ENCODE data around the gene SASH3.

SASH3 gene

DNA sequence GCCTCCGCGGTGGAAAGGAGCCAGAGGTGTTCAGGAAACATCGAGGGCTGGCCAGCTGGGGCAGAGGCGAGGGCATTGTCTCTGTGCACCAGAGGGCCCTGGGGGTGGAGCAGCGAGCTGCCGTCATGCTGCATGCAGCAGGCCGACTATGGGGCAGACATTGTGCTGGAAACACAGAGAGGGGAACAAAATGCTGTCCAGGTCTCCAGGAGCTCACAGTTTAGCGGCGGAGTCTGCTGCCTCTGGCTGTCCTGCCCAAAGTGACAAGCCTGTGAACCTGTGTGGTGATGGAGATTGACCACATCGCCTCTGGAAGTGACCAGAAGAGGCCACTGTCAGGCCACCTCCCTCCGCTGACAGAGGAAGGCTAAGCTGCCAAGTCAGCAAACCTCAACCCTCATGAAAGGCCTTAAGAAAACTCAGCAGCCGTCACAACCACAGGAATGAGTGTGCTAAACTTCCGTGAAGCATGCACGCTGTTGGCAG is 20.1 kb upstream of the SASH3 start:
- DNase-seq (ENCODE audit: low spot score): no peak

- no peak for DNase-seq (ENCODE audit: low spot score)
Measured at GRCh38 chrX:129760155-129760554, 19.6 kb upstream of the SASH3 start.

DNA sequence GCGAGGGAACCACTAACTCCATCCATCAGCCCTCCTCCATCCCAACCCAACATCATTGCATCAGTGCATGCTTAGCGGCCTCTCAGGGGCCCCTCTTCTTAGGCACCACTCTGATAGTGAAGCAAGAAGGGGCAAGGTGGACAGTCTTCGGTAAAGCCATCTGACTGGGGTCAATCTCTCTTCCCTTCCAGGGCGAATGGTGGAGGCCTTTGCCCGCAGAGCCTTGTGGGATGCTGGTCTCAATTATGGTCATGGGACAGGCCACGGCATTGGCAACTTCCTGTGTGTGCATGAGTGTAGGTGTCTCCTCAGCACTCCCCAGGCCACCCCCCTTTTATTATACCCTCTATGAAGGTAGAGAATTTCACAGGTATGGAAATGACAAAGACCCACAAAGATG is 18.8 kb upstream of the SASH3 start:
- no peak for DNase-seq (ENCODE audit: low spot score)

DNA sequence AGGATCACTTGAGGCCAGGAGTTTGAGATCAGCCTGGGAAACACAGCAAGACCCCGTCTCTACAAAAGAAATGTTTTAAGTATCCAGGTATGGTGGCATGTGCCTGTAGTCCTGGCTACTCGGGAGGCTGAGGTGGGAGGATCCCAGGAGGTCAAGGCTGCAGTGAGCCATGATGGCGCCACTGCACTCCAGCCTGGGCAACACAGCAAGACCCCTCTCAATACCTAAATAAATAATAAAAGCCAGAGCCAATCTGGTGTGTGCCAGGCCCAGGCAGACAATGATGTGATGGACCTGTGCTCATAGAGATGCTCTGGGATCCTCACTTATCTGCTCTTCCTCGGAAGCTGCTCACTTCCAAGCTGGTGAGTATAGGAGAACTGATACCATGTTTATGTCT is 18.2 kb upstream of the SASH3 start:
- DNase-seq (ENCODE audit: low spot score): no peak

DNA sequence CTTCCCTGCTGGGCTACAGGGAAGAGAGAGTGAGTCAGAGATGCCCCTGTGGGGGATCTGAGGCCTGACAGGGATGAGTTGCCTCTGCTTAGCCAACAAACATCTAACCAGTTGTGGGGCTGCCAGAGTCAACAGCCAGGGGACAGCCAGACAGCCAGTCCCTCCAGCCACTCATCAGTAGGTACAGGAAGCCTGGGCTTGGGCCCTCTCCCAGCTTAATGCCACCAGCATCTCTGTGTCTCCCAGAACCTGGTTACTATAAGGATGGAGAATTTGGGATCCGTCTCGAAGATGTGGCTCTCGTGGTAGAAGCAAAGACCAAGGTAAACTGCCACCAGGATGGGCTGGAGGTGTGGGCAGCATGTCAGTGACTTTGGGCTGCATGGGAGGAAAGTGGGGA is 17.3 kb upstream of the SASH3 start:
- no peak for DNase-seq (ENCODE audit: low spot score)

DNA sequence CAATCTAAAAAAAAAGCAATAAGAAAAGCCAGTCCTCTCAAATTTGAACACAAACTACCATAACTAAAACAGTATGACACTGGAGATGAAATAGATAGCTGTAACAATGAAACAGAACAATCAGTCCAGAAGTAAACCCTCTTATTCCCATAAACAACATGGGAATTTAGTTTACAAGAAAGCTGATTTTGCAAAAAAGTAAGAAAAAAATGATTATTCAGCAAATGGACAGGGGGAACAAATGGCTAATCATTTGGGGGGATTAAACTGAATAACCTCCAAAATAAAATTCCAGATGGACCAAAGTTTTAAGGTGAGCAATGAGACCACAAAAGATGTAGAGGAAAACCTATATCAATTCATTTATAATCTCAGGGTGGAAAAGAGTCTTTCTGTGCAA is 16.1 kb upstream of the SASH3 start:
- no peak for DNase-seq (ENCODE audit: low spot score)

DNA sequence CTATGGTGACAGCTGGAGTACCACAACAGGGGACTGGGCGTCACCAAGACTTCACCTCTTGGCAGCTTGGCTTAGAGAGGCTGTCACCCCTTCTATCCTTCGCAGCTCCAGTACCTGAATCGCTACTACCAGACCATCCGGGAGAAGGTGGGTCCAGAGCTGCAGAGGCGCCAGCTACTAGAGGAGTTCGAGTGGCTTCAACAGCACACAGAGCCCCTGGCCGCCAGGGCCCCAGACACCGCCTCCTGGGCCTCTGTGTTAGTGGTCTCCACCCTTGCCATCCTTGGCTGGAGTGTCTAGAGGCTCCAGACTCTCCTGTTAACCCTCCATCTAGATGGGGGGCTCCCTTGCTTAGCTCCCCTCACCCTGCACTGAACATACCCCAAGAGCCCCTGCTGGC is 11.6 kb upstream of the SASH3 start:
- no peak for DNase-seq (ENCODE audit: low spot score)

DNA sequence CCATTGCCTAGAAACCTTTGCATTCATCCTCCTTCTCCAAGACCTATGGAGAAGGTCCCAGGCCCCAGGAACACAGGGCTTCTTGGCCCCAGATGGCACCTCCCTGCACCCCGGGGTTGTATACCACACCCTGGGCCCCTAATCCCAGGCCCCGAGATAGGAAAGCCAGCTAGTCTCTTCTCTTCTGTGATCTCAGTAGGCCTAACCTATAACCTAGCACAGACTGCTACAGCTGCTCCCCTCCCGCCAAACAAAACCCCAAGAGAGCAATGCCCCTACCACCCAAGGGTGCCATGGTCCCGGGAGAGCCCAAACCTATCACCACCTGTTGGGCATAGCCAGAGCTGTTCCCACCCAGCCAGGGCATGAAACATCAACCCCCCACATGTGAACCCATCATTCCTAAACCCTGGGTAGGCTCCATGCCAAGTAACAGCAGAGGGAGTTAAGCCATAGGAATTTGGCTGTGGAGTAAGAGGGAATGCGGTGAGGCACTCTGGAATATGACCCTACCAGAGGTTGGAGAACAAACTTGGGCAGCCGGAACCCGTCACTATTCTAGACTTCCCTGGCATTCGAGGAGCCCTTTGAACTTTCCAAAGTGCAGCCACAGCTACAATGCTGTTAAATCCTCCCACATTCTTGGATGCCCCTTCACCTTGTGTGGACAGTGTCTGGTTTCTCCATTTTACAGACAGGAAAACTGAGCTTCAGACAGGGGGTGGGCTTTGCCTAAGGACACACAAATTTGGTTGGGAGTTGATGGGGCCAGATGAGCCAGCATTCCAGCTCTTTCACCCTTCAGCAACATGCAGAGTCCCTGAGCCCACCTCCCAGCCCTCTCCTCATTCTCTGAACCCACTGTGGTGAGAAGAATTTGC is 10.9 kb upstream of the SASH3 start:
- DNase-seq (ENCODE audit: low spot score): no peak

GRCh38 chrX:129769467-129770154 is 10.1 kb upstream of the SASH3 start:
- DNase-seq (ENCODE audit: low spot score): no peak

DNA sequence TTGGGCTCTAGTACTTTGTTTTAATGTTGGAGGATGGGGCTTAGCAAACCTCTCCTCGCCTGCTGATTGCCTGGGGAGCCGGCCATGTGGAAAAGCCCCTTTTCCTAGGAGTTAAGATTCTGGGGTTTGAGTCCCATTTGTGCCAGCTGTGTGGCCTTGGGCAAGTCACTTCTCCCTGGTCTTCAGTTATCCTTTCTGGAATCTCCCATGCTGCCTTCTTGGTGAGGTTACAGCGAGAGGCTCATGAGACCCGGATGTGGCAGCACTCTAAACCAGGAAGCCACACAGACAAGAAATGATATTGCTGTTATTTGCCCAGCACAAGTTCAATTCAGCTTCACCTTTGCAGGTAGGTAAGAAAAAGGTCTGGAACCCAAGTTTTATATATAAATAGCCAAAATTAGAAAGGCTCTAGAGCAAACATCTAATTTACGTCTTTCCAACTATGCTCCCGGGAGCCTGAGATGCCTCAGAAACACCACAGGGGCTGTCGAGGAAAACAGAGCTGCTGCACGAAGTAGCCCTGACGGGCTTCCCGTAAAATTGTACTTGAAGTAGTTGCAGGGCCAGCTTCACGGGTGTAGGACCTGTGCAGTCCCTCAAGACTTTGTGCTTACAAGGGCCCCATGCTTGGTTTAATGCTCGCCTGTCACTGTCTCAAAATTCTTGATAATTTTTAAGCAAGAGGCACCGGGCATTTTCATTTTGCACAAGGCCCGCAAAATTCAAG is 8.3 kb upstream of the SASH3 start:
- DNase-seq (ENCODE audit: low spot score): no peak

DNA sequence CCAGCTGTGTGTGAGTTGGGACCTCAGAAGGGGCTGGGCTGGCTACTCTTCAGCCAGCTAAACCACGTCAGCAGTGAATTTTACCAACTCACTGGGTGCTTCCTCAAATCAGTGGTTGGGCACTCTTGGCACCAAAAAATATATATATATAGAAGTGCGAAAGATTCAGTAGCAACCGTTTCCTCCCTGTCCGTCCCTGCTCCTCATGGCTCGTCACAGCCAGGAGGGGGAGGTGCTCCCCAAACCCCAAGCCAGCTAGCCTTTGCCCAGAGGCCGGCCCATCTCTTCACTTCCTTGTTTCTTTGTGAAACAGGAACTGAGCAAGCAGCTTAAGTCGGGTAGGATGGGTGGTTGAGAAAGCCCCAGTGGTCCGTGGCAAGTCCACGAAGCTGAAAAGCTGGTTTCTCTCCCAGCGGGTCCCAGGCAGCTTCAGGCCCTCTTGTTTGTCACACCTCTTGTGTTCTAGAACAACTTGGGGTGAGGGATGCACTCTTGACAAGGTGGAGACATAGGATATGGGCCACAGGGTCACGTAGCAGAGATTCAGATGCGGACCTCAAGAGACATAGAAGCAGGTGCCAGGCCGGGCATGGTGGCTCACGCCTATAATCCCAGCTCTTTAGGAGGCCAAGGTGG is 6.8 kb upstream of the SASH3 start:
- DNase-seq (ENCODE audit: low spot score): no peak

DNA sequence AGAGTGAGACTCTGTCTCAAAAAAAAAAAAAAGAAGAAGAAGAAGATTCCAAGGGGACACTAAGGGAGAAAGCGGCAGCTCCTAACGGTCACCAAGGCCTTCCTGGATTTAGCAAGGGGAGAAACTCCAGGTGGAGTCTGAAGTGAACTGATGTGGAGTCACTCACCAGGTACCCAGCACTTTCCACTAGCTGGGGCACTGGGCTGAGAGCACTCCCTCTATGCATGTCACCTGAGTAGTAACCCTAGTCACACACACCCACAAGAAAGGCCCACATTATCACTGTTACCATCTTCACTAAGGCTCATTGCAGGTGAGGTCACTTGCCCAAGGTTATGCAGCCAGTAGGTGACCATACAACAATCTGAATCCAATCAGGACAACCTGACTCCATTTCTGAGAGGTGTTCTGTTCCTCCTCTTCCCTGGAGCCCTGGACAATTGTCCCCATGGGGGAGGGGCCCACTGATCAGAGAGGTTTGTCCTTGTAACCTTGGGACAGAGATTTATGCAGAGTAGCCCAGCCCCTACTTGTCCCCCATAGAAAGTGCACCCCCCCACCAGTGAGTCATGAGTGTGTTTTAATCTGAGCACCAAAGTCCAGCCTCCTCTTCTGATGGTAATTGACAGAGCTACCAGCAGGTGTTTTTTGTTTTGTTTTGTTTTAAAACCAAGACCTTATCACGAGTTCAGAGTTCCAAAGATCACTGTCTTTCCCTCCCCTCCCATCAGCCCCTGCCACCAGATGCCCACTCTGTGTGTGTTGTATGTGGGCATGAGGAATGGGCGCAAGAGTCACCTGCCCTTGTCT is 5.9 kb upstream of the SASH3 start:
- DNase-seq (ENCODE audit: low spot score): no peak

DNA sequence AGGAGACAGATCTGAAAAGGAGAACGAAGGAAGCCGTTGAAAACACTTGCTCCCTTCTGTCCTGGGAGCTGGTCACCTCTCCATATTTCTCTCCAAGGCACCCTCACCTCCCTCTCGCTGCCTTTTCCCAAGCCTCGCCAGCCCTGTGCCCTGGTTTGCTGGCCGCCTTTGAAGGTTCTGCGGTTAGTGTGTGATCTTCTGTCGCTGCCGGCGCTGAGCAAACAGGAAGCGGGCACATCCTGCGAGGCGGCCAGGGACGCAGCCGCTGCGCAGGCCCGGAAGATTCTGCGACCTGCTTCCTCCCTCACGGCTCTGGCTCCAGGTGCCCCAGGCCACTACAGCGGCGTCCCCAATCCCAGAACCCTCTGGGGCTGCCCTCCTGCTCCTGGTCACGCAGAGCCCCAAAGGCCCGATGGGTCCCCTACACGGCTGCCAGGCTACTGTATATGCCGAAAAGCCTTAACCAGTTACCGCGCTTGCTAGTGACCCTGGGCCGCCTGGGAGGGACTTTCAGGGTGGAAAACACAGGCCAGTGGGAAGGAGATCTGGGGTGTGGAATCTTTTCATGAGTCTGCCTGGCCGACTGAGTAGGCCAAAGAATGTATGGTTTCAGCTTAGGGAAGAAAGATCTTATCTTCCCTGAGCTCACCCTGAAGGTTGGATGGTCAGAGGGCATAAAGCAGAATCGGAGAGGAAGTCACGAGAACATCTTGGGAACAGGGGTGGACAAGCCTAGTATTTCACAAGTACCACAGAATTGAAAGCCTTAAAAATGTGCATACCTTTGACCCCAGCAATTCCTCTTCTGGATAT is 2.3 kb upstream of the SASH3 start:
- DNase-seq (ENCODE audit: low spot score): no peak

GRCh38 chrX:129779086-129779672 is 570 bp upstream of the SASH3 start:
- DNase-seq (ENCODE audit: low spot score): no peak

DNA sequence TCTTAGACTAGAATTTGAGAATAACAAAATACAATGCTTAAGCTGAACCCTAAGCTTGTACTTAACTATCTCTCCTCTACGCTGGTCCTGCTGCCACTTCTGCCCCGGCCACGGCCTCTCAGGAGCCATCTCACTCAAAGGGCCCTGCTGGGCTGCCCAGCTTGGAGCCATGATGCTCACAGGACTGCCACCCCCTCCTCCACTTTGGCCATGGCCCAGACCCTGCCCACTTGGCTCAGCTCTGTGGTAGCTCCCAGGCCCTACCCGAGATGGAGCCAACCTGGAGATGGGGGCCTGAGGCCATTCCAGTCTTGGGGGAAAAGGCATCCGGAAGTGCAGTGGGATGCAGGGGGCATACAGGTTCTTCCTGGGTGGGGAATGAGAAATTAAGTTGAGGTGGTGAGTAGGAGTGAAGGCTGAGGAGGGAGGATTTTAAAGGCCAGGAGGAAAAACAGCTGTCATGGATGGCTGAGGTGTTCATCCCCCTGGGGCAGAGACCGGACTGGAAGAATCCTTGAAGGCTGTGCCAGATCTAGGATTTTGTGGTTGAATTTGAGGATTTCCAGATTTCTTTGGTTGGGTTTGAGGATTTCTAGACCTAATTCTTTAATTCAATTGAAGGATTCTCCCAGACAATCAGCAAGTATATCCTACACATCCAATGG is 824 bp downstream of the SASH3 start:
- DNase-seq (ENCODE audit: low spot score): no peak

DNA sequence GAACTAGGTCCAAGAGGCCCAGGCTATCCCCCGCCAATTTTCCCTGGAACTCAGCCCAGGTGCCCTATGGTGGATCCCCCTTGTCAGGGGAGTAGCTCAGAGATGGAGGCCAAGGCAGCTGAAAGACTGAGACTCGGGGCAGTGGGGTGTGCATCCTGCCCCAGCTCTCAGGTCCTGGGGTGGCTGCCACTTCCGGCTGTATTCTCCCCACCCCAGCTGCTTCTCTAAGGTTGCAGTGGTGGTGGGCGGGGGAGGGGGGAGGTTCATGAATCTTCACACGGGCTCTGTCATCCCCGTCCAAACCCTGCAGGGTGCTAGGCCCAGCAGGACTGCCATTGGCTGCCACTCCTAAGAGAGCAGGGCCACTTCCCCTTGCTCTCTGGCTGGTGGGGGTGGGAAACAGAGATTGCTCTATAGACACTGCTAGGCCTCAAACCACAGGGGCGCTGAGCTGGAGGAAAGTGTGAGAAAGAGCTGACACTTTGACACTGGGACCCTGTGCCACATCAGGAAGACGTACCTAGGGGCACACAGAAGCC is 1.5 kb downstream of the SASH3 start:
- DNase-seq (ENCODE audit: low spot score): no peak

- DNase-seq (ENCODE audit: low spot score): no peak
Measured at GRCh38 chrX:129781680-129782495, 2.1 kb downstream of the SASH3 start.

GRCh38 chrX:129782706-129783105 is 3.0 kb downstream of the SASH3 start:
- DNase-seq (ENCODE audit: low spot score): no peak

Measured in D341Med (cell line).